ENCODE measurements around the gene TSKU.

DNA sequence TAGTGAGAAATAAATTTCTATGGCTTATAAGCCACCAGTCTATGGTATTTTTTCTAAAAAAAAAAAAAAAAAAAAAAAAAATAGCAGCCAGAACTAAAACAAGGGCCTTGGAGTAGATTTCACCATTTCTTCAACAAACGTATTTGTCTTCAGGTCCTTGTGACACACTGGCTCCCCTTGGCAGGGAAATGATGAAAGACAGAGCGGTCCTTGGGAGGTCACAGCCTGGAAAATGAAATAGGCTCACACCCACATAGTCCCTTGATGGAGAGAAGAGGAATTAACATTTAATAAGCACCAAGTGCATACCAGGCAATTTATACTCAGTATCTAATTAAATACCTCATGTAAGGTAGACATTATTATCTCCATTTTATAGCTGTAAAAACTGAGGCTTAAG lies 51.9 kb downstream of the TSKU start:
- TF ChIP-seq, protein P1, sequence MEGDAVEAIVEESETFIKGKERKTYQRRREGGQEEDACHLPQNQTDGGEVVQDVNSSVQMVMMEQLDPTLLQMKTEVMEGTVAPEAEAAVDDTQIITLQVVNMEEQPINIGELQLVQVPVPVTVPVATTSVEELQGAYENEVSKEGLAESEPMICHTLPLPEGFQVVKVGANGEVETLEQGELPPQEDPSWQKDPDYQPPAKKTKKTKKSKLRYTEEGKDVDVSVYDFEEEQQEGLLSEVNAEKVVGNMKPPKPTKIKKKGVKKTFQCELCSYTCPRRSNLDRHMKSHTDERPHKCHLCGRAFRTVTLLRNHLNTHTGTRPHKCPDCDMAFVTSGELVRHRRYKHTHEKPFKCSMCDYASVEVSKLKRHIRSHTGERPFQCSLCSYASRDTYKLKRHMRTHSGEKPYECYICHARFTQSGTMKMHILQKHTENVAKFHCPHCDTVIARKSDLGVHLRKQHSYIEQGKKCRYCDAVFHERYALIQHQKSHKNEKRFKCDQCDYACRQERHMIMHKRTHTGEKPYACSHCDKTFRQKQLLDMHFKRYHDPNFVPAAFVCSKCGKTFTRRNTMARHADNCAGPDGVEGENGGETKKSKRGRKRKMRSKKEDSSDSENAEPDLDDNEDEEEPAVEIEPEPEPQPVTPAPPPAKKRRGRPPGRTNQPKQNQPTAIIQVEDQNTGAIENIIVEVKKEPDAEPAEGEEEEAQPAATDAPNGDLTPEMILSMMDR (IDR thresholded peaks at IDR 0.05) = no peak
- TF ChIP-seq POLR2A (IDR thresholded peaks at IDR 0.05) (no peak), POLR2AphosphoS5 (IDR thresholded peaks at IDR 0.05) (no peak), EP300 (IDR thresholded peaks at IDR 0.05; ENCODE audit: low read depth) (no peak)

All from transverse colon (tissue), 4 donors.